Mesendoderm (in vitro differentiated cells): ENCODE measurements around the gene OSBPL1A.

Source experiments
- DNase-seq: peaks from one replicate; pipeline ENCODE4 v3.0.0; 2013
- H2AK5ac ChIP-seq: 2 replicates; pipeline ENCODE4 v1.6.1; 2013; ENCODE audit warnings: low read length, inconsistent platforms
- H2BK120ac ChIP-seq: 2 replicates; pipeline ENCODE4 v1.6.1; 2013; ENCODE audit warnings: low read depth, mild to moderate bottlenecking, low read length, moderate library complexity, mixed read lengths
- H2BK15ac ChIP-seq: replicated peaks from 2 replicates; pipeline ENCODE4 v1.6.1; 2013; ENCODE audit warnings: low read depth, mild to moderate bottlenecking, moderate library complexity
- H2BK5ac ChIP-seq: 2 replicates; pipeline ENCODE4 v1.6.1; 2013; ENCODE audit warnings: low read length, inconsistent platforms
- H3K18ac ChIP-seq: 2 replicates; pipeline ENCODE4 v1.6.1; 2013; ENCODE audit warnings: mild to moderate bottlenecking, low read length, mixed read lengths
- H3K23ac ChIP-seq: one replicate; pipeline ENCODE4 v1.6.1; 2013; ENCODE audit warnings: low read length
- H3K27ac ChIP-seq: 2 replicates; pipeline ENCODE4 v1.5.1; 2013; ENCODE audit warnings: low read depth, mild to moderate bottlenecking, inconsistent platforms, low read length, moderate library complexity
- H3K27me3 ChIP-seq: 2 replicates; pipeline ENCODE4 v1.6.1; 2013; ENCODE audit warnings: low read length, control low read depth, mild to moderate bottlenecking, inconsistent platforms; ENCODE audit not compliant: insufficient read depth, poor library complexity
- H3K36me3 ChIP-seq: 2 replicates; pipeline ENCODE4 v1.6.1; 2013; ENCODE audit warnings: low read length, inconsistent platforms; ENCODE audit not compliant: control insufficient read depth, insufficient read depth
- H3K4ac ChIP-seq: one replicate; pipeline ENCODE4 v1.6.1; 2013; ENCODE audit warnings: low read depth, mild to moderate bottlenecking, low read length, moderate library complexity
- H3K4me1 ChIP-seq: 2 replicates; pipeline ENCODE4 v1.6.1; 2013; ENCODE audit warnings: low read depth, low read length, inconsistent platforms; ENCODE audit not compliant: control insufficient read depth
- H3K4me2 ChIP-seq: 2 replicates; pipeline ENCODE4 v1.6.1; 2013; ENCODE audit warnings: low read length
- H3K4me3 ChIP-seq: 2 replicates; pipeline ENCODE4 v1.5.1; 2013; ENCODE audit warnings: mild to moderate bottlenecking, low read length
- H3K56ac ChIP-seq: one replicate; pipeline ENCODE4 v1.6.1; 2013; ENCODE audit warnings: low read length
- H3K79me1 ChIP-seq: 2 replicates; pipeline ENCODE4 v1.6.1; 2013; ENCODE audit warnings: low read length, inconsistent platforms
- H3K79me2 ChIP-seq: 2 replicates; pipeline ENCODE4 v1.6.1; 2013; ENCODE audit warnings: mild to moderate bottlenecking, low read length; ENCODE audit not compliant: control insufficient read depth, insufficient read depth
- H3K9ac ChIP-seq: 2 replicates; pipeline ENCODE4 v1.6.1; 2013; ENCODE audit warnings: low read length, inconsistent platforms
- H4K5ac ChIP-seq: one replicate; pipeline ENCODE4 v1.6.1; 2013; ENCODE audit warnings: low read length
- H4K8ac ChIP-seq: one replicate; pipeline ENCODE4 v1.6.1; 2013; ENCODE audit warnings: low read depth, mild to moderate bottlenecking, control low read depth, low read length, moderate library complexity
- WGBS: extraction: QIAGEN DNeasy Blood & Tissue Kit; methylation state at CpG from one replicate; pipeline ENCODE4 v1.1.7; 2013; ENCODE audit warnings: low lambda C conversion rate, missing lambda C conversion rate; ENCODE audit not compliant: insufficient coverage; ENCODE audit errors: extremely low coverage; 5-methylcytosine and 5-hydroxymethylcytosine counted together

The OSBPL1A gene

DNA sequence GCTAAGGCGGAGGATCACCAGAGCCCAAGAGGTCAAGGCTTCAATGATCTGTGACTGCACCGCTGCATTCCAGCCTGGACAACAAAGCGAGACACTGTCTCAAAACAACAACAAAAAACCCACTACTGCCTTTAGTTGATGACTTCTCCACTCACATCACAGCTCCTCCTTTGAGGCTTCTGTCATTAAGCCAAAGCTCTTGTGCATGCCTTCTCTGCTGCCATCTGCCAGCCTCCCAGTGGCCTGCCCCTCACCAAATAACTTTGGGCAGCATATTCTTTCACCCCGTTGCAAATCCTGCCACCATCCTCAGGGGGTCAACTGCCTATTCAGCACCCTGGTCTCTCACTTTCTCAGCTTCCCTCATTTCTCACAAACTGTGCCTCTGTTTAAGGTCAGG, 27.5 kb downstream of the OSBPL1A start:
- H3K4me2 ChIP-seq = no peak overlapping the region
- H2AK5ac ChIP-seq = no peak overlapping the region
- no CpG with 5 or more reads among the region's 4 CpGs for whole genome bisulfite sequencing
- no peak overlapping the region for H4K8ac ChIP-seq
- no peaks in the 10 kb centered on the region for H3K36me3 ChIP-seq
- no peak overlapping the region for H2BK15ac ChIP-seq
- no peak overlapping the region for H4K5ac ChIP-seq
- no peak overlapping the region for H3K4me3 ChIP-seq
- H3K27me3 ChIP-seq = no peaks in the 10 kb centered on the region
- DNase-seq = no peak
- no peak overlapping the region for H3K23ac ChIP-seq
- H2BK120ac ChIP-seq = no peak overlapping the region
- no peak overlapping the region for H2BK5ac ChIP-seq
- H3K18ac ChIP-seq = no peak overlapping the region
- H3K4ac ChIP-seq = no peak overlapping the region
- H3K56ac ChIP-seq = no peak overlapping the region
- H3K4me1 ChIP-seq = peaks cover 15% of the 10 kb centered on the region
- no peaks in the 10 kb centered on the region for H3K79me2 ChIP-seq
- H3K27ac ChIP-seq = no peak overlapping the region
- H3K9ac ChIP-seq = no peak overlapping the region
- H3K79me1 ChIP-seq = no peaks in the 10 kb centered on the region

GRCh38 chr18:24369426-24369825, 28.2 kb downstream of the OSBPL1A start:
- no peak overlapping the region for H3K4ac ChIP-seq
- no peak overlapping the region for H3K4me3 ChIP-seq
- no peak overlapping the region for H3K4me2 ChIP-seq
- no peak overlapping the region for H4K8ac ChIP-seq
- H2BK5ac ChIP-seq = no peak overlapping the region
- no peaks in the 10 kb centered on the region for H3K79me1 ChIP-seq
- no peak overlapping the region for H4K5ac ChIP-seq
- H2AK5ac ChIP-seq = no peak overlapping the region
- H3K9ac ChIP-seq = no peak overlapping the region
- H3K27me3 ChIP-seq = no peaks in the 10 kb centered on the region
- no peak overlapping the region for H3K18ac ChIP-seq
- no CpG with 5 or more reads among the region's 1 CpG for WGBS
- H3K56ac ChIP-seq = no peak overlapping the region
- no peak overlapping the region for H2BK15ac ChIP-seq
- H3K4me1 ChIP-seq = peaks cover 10% of the 10 kb centered on the region
- no peak overlapping the region for H2BK120ac ChIP-seq
- no peaks in the 10 kb centered on the region for H3K36me3 ChIP-seq
- DNase-seq = no peak
- peak overlapping the region; percentile 45 for H3K27ac ChIP-seq
- H3K79me2 ChIP-seq = no peaks in the 10 kb centered on the region
- no peak overlapping the region for H3K23ac ChIP-seq

DNA sequence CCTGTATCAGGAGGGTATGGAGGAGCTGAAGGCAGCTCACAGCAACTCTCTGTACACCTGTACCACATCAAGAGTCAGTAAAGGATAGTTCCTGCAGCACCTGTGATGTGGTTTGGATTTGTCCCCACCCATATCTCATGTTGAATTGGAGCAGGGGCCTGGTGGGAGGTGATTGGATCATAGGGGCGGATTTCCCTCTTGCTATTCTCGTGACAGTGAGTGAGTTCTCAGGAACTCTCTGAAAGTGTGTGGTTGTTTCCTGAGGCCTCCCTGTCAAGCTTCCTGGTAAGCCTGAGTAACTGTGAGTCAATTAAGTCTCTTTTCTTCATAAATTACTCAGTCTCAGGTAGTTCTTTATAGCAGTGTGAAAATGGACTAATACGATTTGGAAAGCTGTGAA, 28.9 kb downstream of the OSBPL1A start:
- H3K4ac ChIP-seq = no peak overlapping the region
- no peak overlapping the region for H3K56ac ChIP-seq
- H3K4me2 ChIP-seq = no peak overlapping the region
- H4K5ac ChIP-seq = no peak overlapping the region
- H3K79me1 ChIP-seq = no peaks in the 10 kb centered on the region
- peak overlapping the region; percentile 25 for H3K27ac ChIP-seq
- no peaks in the 10 kb centered on the region for H3K36me3 ChIP-seq
- H2BK120ac ChIP-seq = no peak overlapping the region
- H3K4me3 ChIP-seq = no peak overlapping the region
- H2BK5ac ChIP-seq = no peak overlapping the region
- H3K79me2 ChIP-seq = no peaks in the 10 kb centered on the region
- H3K27me3 ChIP-seq = no peaks in the 10 kb centered on the region
- DNase-seq = peak; percentile 41
- H2BK15ac ChIP-seq = no peak overlapping the region
- no peak overlapping the region for H4K8ac ChIP-seq
- no peak overlapping the region for H3K18ac ChIP-seq
- H3K9ac ChIP-seq = no peak overlapping the region
- H3K4me1 ChIP-seq = peaks cover 9% of the 10 kb centered on the region
- WGBS = no CpG with 5 or more reads among the region's 3 CpGs
- H2AK5ac ChIP-seq = no peak overlapping the region
- H3K23ac ChIP-seq = no peak overlapping the region

DNA sequence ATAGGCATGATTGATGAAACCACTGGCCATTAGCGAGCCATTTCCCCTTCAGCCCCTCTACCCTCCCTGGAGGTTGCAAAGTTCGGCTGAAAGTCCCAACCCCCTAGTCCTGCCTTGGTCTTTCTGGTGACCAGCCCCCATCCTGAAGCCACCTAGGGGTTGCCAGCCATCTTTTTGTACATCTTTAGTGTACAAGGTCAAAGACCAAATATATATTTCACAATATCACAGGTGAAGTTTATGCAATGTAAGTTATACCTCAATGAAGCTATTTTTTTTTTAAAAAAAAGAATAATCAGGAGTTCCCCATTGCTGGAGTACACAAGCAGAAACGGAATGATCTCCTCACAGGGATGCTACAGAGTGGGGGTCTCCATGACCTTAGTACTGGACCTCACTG, 31.3 kb downstream of the OSBPL1A start:
- H2BK120ac ChIP-seq = no peak overlapping the region
- no peaks in the 10 kb centered on the region for H3K79me2 ChIP-seq
- no peak for DNase-seq
- no peak overlapping the region for H3K4me2 ChIP-seq
- H3K27ac ChIP-seq = no peak overlapping the region
- no peak overlapping the region for H3K9ac ChIP-seq
- H3K4me1 ChIP-seq = peaks cover 9% of the 10 kb centered on the region
- no peak overlapping the region for H3K4ac ChIP-seq
- H3K18ac ChIP-seq = no peak overlapping the region
- no peak overlapping the region for H3K4me3 ChIP-seq
- no CpG with 5 or more reads among the region's 3 CpGs for WGBS
- H4K8ac ChIP-seq = no peak overlapping the region
- no peak overlapping the region for H3K56ac ChIP-seq
- H3K23ac ChIP-seq = no peak overlapping the region
- no peaks in the 10 kb centered on the region for H3K79me1 ChIP-seq
- no peak overlapping the region for H2BK5ac ChIP-seq
- no peak overlapping the region for H2AK5ac ChIP-seq
- no peaks in the 10 kb centered on the region for H3K27me3 ChIP-seq
- H2BK15ac ChIP-seq = no peak overlapping the region
- no peak overlapping the region for H4K5ac ChIP-seq
- H3K36me3 ChIP-seq = no peaks in the 10 kb centered on the region

DNA sequence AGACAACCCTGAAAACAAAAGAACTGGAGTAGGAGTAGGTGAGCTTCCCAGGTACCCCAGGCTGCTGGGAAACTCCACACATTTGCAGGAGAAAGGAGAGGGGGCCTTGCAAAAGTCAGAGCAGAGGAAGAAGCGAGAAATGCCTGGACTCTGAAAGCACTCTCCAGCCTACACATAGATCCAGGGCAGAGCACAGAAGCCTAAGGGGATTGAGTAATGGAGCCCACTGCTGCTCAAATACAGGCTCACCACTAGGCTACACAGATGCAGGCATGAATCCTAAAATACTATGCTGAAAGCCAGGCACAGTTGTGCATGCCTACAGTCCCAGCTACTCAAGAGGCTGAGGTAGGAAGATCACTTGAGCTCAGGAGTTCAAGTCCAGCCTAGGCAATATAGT, 33.4 kb downstream of the OSBPL1A start:
- Histone ChIP-seq H3K27ac (no peak overlapping the region), H3K56ac (no peak overlapping the region), H4K5ac (no peak overlapping the region), H3K27me3 (no peaks in the 10 kb centered on the region), H3K36me3 (no peaks in the 10 kb centered on the region), H3K4ac (no peak overlapping the region), H3K4me1 (peaks cover 3% of the 10 kb centered on the region), H2BK15ac (no peak overlapping the region), H3K4me3 (no peak overlapping the region), H3K9ac (no peak overlapping the region), H2BK5ac (no peak overlapping the region), H3K23ac (no peak overlapping the region), H2BK120ac (no peak overlapping the region), H3K79me2 (no peaks in the 10 kb centered on the region), H3K79me1 (no peaks in the 10 kb centered on the region), H4K8ac (no peak overlapping the region), H3K4me2 (no peak overlapping the region), H3K18ac (no peak overlapping the region), H2AK5ac (no peak overlapping the region)
- WGBS = no CpG with 5 or more reads among the region's 1 CpG
- peak; percentile 46 for DNase-seq

GRCh38 chr18:24362757-24363156, 34.9 kb downstream of the OSBPL1A start:
- no peaks in the 10 kb centered on the region for H3K36me3 ChIP-seq
- no CpG with 5 or more reads among the region's 1 CpG for WGBS

More at GRCh38 chr18:24362757-24363156, 34.9 kb downstream of the OSBPL1A start:
- H3K27me3 ChIP-seq = no peaks in the 10 kb centered on the region
- no peak overlapping the region for H2BK15ac ChIP-seq
- DNase-seq = peak; percentile 76
- no peak overlapping the region for H3K18ac ChIP-seq
- H2BK120ac ChIP-seq = no peak overlapping the region
- no peak overlapping the region for H4K8ac ChIP-seq
- H3K79me1 ChIP-seq = no peaks in the 10 kb centered on the region
- H3K9ac ChIP-seq = no peak overlapping the region
- H2BK5ac ChIP-seq = no peak overlapping the region
- no peak overlapping the region for H3K27ac ChIP-seq
- no peak overlapping the region for H3K4me2 ChIP-seq
- H4K5ac ChIP-seq = no peak overlapping the region
- no peak overlapping the region for H2AK5ac ChIP-seq
- H3K23ac ChIP-seq = no peak overlapping the region
- H3K4ac ChIP-seq = no peak overlapping the region
- H3K56ac ChIP-seq = no peak overlapping the region
- no peak overlapping the region for H3K4me3 ChIP-seq
- H3K79me2 ChIP-seq = no peaks in the 10 kb centered on the region
- H3K4me1 ChIP-seq = no peaks in the 10 kb centered on the region
